T-helper 1 cell treated with Interleukin-12 subunit alpha and Interleukin-12 subunit beta and Interleukin-4 antibody, amounts not matched to agents 30 ng/mL and 1 ng/mL, for 36 hours (primary cell): ENCODE measurements around the gene FAM118A. TPM values are rescaled to one million over a fixed set of nuclear protein-coding genes. Genes with fewer than 3 reads are reported as not detected.
"Not testable (repeated sequence)": the region's sequence is repeated elsewhere in the genome, so short reads cannot be mapped to it uniquely, and the experiment has no call there.

ENCODE experiments used
- intact Hi-C: fragments of 100-400 bp; cut with micrococcal nuclease; formaldehyde crosslinking; loops from one replicate; pipeline ENCODE4 v1.15.1; 2024
- total RNA-seq: library from RNA; stranded (reverse); gene quantifications from 2 replicates; pipeline ENCODE4 v1.2.3, GENCODE V29; 2022

The FAM118A gene
- total RNA-seq, 1 donor from 2014 or later: 47.0 TPM

DNA sequence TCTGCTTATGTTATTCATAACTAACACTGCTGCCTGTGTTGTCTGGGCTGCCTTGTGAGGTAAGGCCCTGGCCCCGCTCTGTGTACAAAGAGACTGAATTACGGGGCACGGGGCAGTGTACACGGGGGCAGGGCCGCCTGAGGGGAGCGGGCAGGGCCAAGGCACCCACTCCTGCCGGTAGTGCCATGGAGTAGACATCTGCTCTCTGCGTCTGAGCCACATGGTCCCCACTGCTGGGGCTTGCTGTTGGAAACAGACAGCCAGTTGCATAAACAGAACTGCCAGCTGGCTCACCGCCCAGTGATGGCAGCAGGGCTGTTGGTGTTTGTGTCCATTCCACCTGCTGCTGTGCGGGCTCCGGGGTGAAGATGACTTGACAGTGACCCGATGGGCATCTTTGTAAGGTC is 19.8 kb downstream of the FAM118A start:
- intact Hi-C loops: no loop called here

GRCh38 chr22:45330548-45330947 is 20.8 kb downstream of the FAM118A start:
- intact Hi-C loops: no loop called here

DNA sequence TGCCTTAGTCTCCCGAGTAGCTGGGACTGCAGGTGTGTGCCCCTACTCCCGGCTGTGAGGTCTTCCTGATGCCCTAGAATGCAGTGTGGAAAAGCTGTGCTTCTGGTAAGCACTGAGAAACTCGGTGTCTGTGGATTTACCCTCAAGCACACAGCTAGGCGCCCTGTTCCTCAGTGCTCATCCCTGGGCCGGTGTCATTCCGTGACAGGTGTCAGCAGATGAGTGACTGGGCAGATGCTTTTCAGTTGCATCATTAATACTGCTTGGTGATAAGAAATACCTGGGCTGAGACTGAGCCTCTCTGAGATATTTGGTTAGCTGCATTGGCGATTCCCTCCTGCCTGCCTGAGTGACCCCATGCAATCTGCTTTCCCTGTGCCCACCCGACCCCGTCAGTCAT is 21.8 kb downstream of the FAM118A start:
- intact Hi-C loops: no loop called here

- intact Hi-C loops: no loop called here
Measured at GRCh38 chr22:45332001-45332400, 22.3 kb downstream of the FAM118A start.

- intact Hi-C loops: no loop called here
Measured at GRCh38 chr22:45334068-45334467, 24.3 kb downstream of the FAM118A start.

DNA sequence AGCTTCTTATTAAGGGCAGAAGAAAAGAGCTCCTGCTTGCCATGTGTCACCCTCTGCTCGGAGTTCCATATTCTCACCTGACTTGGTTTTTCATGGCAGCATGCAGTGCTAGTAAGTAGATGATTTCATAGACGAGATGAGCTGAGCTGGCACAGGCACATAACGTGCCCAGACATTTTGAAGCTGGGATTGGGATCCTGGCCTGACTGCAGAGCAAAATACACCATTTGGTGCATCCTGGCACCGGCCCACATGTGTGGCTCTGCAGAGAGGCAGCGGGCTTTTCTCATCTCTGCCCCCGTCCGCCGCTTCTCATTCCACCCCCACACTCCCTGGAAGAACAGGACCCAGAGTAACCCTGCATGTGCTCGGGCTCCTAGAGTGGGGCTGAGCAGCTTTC is 24.8 kb downstream of the FAM118A start:
- intact Hi-C loops: no loop called here

GRCh38 chr22:45335021-45335818 is 25.5 kb downstream of the FAM118A start:
- intact Hi-C loops: no loop called here

DNA sequence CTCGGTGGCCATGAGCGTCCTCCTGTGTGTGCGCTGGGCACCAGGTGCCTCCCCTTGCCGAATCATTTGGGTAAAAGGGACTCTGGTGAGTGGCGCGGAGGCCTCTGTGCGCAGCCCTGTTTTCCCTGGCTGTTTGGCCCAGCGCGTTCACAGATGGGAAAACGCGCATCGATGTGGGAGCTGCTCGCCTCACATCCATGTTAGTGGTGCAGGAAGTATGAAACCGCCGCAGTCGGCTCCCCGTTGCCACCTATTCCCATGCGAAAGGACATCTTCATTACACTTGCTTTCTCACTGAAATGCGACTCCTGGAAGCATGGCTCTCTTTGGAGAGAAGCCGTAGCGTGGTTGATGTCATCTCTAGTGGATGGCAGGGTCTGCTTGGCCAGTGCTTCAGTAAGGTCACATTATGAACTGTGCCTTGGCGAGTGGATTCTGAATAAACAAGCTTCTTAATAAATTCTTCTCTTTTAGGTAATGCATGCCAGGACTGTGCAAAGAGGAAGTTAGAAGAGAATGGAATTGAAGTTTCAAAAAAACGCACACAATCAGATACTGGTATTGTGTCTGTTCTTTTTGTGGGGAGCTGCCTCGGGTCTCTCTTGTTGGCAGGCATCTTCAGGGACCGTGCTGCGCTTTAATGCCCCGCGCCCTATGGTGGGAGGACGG is 26.3 kb downstream of the FAM118A start:
- intact Hi-C loops: no loop called here

- intact Hi-C loops: no loop called here
Measured at GRCh38 chr22:45336971-45337431, 27.3 kb downstream of the FAM118A start.

DNA sequence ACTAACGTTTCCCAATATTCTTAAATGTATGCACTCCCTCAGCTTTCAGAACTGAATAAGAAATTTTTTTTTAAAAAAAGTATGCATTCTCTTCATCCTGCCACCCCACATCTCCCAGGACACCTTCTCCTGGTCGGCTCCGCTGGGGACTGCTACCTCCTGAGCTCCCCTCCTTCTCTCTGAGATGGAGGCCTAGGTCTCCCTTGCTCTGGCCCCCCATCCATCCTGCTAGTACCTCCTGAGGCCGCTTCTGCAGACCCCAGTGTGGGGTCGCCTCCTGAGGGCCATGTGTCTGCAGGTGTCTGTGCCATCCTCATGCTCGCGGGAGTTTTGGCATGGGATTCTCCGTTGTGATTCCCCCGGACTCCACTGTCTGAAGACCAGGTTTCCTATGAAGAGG is 27.8 kb downstream of the FAM118A start:
- intact Hi-C loops: no loop called here

- intact Hi-C loops: no loop called here
Measured at GRCh38 chr22:45338795-45339194, 29.1 kb downstream of the FAM118A start.

GRCh38 chr22:45340323-45340722 is 30.6 kb downstream of the FAM118A start:
- intact Hi-C loops: loop anchor here (5.0 kb wide), 1 partner anchor 73 kb away; no protein-coding TSS in a partner anchor

- intact Hi-C loops: loop anchor here (1.0 to 5.0 kb wide), 2 partner anchors 23 to 74 kb away; no protein-coding TSS in a partner anchor
Measured at GRCh38 chr22:45341498-45341897, 31.8 kb downstream of the FAM118A start.

- intact Hi-C loops: loop anchor here (5.0 kb wide), 1 partner anchor 76 kb away; no protein-coding TSS in a partner anchor
Measured at GRCh38 chr22:45343143-45343542, 33.4 kb downstream of the FAM118A start.

- intact Hi-C loops: loop anchor here (2.0 to 5.0 kb wide), 2 partner anchors 36 to 77 kb away; partner anchors contain the start of gene FAM118A
Measured at GRCh38 chr22:45344334-45344733, 34.6 kb downstream of the FAM118A start.

DNA sequence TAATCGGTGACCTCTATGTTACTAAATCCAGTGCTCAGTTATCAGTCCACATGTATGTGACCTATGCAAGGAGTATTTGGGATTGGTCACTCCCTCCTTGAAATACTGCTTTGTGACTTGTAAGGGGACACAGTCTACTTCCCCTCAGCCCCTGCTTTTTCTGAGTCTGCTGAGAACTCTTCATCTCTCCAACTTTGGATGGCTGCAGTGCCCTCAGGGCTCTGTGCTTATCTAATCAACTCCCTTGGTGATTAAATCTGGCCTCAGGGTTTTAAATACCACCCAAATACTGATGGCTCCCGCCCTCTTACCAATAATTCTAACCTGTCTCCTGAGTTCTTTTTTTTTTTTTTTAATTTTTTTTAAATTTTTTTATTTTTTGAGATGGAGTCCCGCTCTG is 40.2 kb downstream of the FAM118A start:
- intact Hi-C loops: no loop called here

DNA sequence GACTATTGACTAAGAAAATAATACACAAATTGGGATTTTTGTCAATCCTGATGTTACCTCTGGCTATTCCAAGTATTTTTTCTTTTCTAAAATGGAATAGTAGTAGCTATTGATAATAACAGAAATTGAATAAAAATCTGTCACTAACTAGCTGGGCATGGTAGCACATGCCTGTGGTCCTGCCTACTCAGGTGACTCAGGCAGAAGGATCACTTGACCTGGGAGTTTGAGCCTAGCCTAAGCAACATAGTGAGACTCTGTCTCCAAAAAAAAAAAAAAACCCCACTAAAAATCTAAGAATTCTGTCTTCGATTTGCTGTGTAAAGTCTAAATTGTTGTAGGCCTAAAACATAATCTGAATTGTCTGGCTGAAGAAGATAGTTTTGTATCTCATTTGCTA is 42.2 kb downstream of the FAM118A start:
- intact Hi-C loops: no loop called here

- intact Hi-C loops: not testable (repeated sequence)
Measured at GRCh38 chr22:45352757-45353156, 43.0 kb downstream of the FAM118A start.

DNA sequence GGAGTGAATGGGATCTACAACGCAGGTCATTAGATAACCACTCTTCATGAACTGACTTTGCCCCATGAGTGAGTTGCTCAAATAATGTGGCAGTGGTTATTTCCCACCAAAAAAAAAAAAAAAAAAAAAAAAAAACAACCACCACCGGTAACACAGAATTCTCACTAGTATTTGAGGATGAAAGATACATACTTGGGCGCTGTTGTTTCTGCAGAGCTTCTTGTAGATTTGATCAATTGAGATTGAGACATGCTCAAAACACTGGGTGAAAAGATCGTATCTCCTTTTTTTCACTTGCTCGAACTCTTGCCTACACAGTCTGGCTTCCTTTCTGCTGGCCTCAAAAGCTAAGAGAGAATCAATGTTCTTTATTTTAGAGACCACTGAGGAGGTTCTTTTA is 44.1 kb downstream of the FAM118A start:
- intact Hi-C loops: no loop called here

DNA sequence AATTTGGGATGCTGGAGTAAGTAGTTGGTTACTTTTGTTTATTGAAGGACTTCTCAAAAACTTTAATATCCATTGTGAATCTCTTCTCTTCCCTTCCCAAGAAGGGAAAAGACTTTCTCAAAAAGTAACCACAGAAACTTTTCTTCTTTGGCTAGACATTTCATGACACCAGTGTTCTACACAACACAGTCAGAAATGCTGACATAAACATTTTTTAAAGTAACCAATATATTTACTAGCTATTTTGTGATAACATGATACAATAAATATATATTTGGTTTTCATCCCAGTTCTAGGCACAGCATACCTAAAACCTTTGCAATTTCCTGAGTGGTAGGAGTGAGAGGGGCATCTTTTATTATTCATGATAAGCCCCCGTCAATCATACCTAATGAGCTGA is 47.8 kb downstream of the FAM118A start:
- intact Hi-C loops: no loop called here

- intact Hi-C loops: no loop called here
Measured at GRCh38 chr22:45358127-45358526, 48.4 kb downstream of the FAM118A start.

DNA sequence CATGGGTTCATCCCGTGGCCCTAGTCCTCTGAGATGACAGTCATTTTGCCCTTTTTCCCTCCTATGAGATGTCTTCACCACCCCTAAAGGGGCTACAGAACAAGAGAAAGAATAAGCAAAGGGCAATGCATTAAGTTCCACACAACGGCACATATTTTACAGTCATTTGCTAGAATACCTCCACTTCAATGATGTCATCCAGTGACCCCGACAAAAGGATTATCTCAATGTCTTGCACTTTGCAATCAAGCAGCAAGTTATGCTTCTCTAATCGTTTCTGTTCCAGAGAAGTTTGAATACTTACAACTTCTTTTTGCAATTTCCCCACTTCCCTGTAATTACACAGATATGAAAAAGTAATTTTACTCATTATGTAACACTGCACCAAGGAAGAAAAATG is 49.9 kb downstream of the FAM118A start:
- intact Hi-C loops: no loop called here
